Astrocyte of the cerebellum (primary cell): ENCODE measurements around the gene KLHL7.

ENCODE experiments used
- DNase-seq: peaks from one replicate; pipeline ENCODE4 v3.0.0-alpha.2; 2011; ENCODE audit warnings: low read depth
- H3K4me3 ChIP-seq: 2 replicates; pipeline ENCODE4 v1.5.1; 2011; ENCODE audit warnings: mild to moderate bottlenecking, low read depth, low read length, moderate library complexity
- CTCF ChIP-seq: IDR thresholded peaks from 2 replicates; pipeline ENCODE4 v1.5.1; 2012; ENCODE audit warnings: low read length, low read depth, moderate library complexity, mild to moderate bottlenecking; ENCODE audit errors: missing control alignments
- in situ Hi-C: cut with HindIII; loops from 2 replicates; pipeline ENCODE4 v1.10.0; 2017; ENCODE audit warnings: low sequenced_read_pairs

KLHL7 gene

DNA sequence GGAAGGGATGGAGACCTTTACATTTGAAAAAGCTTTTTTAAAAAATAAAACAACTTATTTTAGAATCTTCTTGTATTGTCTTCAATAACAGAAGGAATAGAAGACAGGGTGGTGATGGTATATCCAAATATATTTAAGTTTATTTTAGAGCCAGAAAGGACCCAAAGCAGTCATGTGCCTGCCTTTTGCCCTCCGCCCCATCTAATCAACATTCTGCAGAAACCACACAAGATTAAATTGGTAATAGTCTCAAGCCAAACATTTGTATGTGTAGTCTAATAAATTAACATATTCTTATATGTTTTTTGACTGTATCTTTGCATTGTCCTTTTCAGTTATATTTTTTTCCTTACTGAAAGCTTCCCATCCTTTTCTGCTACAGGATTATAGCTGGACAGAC, 59.7 kb downstream of the KLHL7 start:
- H3K4me3 ChIP-seq: no peak overlapping the region
- no peak for TF ChIP-seq CTCF
- in situ Hi-C loops: no loop called here
- no peak for DNase-seq

GRCh38 chr7:23167691-23168090, 62.1 kb downstream of the KLHL7 start:
- in situ Hi-C loops: no loop called here
- TF ChIP-seq CTCF: no peak

DNA sequence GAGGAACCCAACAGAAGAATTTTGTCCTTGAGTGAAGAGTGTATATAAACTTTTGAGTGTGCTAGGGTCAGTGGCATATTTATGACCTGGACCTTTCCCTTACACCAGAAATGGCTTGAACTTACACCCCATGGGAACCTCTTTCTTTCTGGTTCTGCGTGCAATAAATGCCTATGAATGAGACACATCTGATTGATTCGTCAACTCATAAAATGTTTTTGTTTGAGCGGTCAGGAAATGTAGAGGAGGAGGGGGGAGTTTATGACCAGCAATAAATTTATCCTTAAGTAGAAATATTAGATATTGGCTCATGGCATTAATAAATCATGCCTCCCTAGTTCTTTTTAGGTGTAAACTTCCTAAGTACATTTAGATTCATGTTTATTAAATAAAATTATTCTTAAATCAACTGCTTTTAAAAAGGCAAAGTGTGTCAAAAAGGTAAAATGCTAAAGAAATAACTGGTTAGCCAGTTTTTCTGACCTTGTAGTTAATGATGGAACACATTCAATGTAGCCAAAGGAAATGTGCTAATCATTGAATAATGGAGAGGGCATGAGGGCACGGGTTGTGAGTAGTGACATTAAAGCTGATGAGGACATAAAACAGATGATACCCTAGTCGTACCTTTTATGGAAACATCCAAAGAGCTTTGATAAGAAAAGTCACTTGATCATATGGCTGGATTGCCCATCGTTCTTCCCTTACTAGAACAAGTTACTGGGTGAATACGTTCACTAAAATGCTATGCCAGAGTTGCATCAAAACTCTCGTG, 62.7 kb downstream of the KLHL7 start:
- in situ Hi-C loops: no loop called here
- no peak for DNase-seq
- no peak for TF ChIP-seq CTCF

More at GRCh38 chr7:23167691-23168090, 62.1 kb downstream of the KLHL7 start:
- DNase-seq: no peak
- no peak overlapping the region for H3K4me3 ChIP-seq

DNA sequence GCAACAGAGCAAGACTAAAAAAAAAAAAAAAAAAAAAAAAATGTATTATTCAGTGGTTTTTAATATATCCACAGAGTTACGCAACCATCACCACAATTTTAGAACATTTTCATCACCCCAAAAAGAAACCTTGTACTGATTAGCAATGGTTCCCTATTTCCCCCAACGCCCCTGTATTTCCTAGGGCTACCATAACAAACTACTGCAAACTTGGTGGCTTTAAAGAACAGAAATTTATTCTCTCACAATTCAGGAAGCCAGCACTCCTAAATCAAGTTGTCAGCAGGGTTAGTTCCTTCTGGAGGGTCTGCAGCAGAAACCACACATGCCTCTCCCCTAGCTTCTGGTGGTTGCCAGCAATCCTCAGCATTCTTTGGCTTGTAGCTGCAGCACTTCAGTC, 70.4 kb downstream of the KLHL7 start:
- no peak for DNase-seq
- H3K4me3 ChIP-seq: no peak overlapping the region
- in situ Hi-C loops: no loop called here
- TF ChIP-seq CTCF: no peak

More for the DNA sequence above, 62.7 kb downstream of the KLHL7 start:
- H3K4me3 ChIP-seq: no peak overlapping the region

DNA sequence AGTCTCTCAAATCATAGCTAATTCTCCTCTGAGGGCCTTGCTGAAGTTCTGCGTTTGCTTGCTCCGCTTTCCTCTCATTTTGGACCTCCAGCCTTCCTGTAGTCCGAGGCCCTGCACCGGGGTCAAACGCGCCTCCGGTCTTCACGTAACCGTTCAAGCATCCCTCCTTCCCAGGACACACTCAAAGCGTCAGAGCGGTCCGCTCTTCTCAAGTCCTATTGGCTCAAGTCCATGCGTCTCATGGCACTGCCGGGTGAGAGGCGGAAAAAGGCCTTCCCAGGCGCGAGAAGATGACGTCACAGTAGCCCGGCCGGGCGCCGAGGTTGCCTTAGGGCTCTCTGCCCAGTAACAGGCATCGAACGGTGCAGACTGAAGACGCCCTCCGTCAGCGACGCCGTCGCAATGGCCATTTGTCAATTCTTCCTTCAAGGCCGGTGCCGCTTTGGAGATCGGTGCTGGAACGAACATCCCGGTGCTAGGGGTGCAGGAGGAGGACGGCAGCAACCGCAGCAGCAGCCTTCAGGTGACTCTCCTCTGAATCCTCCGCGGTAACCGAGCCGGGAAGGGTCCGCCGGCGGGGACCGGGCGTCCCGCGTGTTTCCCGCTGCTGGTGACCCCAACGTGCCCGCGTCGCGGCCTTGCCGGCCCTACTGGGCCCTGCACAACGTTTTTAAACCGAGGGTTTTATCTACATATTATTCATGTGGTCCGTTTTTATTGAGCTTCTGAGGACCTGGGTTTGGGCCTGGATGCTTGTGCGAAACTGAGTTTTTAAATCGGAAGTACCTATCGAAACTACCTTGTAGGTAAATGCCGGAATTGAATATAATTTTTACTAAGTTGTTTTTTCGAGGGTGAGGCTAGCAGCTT, 76.3 kb downstream of the KLHL7 start, which contains the start of gene NUP42:
NUP42 (plus strand) TSS at position 365 of the 870 bp plus-strand sequence; CDS start at position 403, 38 bp downstream.
- in situ Hi-C loops: no loop called here
- peak; percentile 98 for DNase-seq
- no peak for TF ChIP-seq CTCF
- H3K4me3 ChIP-seq: peak within 1 kb of the TSS; percentile 95

- H3K4me3 ChIP-seq: peak overlapping the region; percentile 95
- in situ Hi-C loops: no loop called here
- no peak for DNase-seq
- no peak for TF ChIP-seq CTCF
Observed at GRCh38 chr7:23183279-23184012, 77.9 kb downstream of the KLHL7 start.
